Epithelial cell of prostate (primary cell): ENCODE data around the gene RRP12.
"Not testable (repeated sequence)": the region's sequence is repeated elsewhere in the genome, so short reads cannot be mapped to it uniquely, and the experiment has no call there.

Experiments
- DNase-seq: peaks from one replicate; pipeline ENCODE4 v3.0.0-alpha.2; 2011; ENCODE audit warnings: low read depth, low spot score
- H3K27ac ChIP-seq: fragments of 450-650 bp; 2 replicates; pipeline ENCODE4 v1.5.1; 2017; ENCODE audit warnings: mild to moderate bottlenecking

Gene RRP12

GRCh38 chr10:97407211-97407951 lies 6.2 kb upstream of the RRP12 start:
- peak overlapping the region; percentile 73 for H3K27ac ChIP-seq
- DNase-seq = no peak

- peak overlapping the region; percentile 73 for H3K27ac ChIP-seq
- DNase-seq = not testable (repeated sequence)
Measured at GRCh38 chr10:97406483-97406882, 5.3 kb upstream of the RRP12 start.

- DNase-seq = no peak
- H3K27ac ChIP-seq = peak overlapping the region; percentile 73
Measured at GRCh38 chr10:97406064-97406463, 4.9 kb upstream of the RRP12 start.

GRCh38 chr10:97404044-97404443 lies 2.9 kb upstream of the RRP12 start:
- no peak overlapping the region for H3K27ac ChIP-seq
- no peak for DNase-seq

- H3K27ac ChIP-seq = peak overlapping the region; percentile 73
- no peak for DNase-seq
Measured at GRCh38 chr10:97401455-97401919, 347 bp upstream of the RRP12 start.

- peak overlapping the region; percentile 73 for H3K27ac ChIP-seq
- no peak for DNase-seq
Measured at GRCh38 chr10:97399843-97400545, 1.1 kb downstream of the RRP12 start.

GRCh38 chr10:97396056-97396455 lies 5.1 kb downstream of the RRP12 start:
- DNase-seq = no peak
- H3K27ac ChIP-seq = no peak overlapping the region

GRCh38 chr10:97393034-97393573 lies 8.0 kb downstream of the RRP12 start:
- DNase-seq = no peak
- no peak overlapping the region for H3K27ac ChIP-seq

GRCh38 chr10:97390091-97390490 lies 11.0 kb downstream of the RRP12 start:
- H3K27ac ChIP-seq = no peak overlapping the region
- DNase-seq = no peak

GRCh38 chr10:97388152-97388551 lies 13.0 kb downstream of the RRP12 start:
- no peak overlapping the region for H3K27ac ChIP-seq
- DNase-seq = no peak

GRCh38 chr10:97385565-97385964 lies 15.6 kb downstream of the RRP12 start:
- no peak for DNase-seq
- no peak overlapping the region for H3K27ac ChIP-seq

GRCh38 chr10:97384641-97385040 lies 16.5 kb downstream of the RRP12 start:
- no peak overlapping the region for H3K27ac ChIP-seq
- no peak for DNase-seq

- no peak overlapping the region for H3K27ac ChIP-seq
- DNase-seq = no peak
Measured at GRCh38 chr10:97384156-97384555, 17.0 kb downstream of the RRP12 start.

- peak overlapping the region; percentile 18 for H3K27ac ChIP-seq
- DNase-seq = peak; percentile 18
Measured at GRCh38 chr10:97383159-97383558, 18.0 kb downstream of the RRP12 start.

GRCh38 chr10:97381626-97382025 lies 19.5 kb downstream of the RRP12 start:
- no peak for DNase-seq
- H3K27ac ChIP-seq = no peak overlapping the region

GRCh38 chr10:97380516-97380915 lies 20.6 kb downstream of the RRP12 start:
- no peak for DNase-seq
- no peak overlapping the region for H3K27ac ChIP-seq

GRCh38 chr10:97378933-97379921 lies 21.9 kb downstream of the RRP12 start:
- no peak for DNase-seq
- no peak overlapping the region for H3K27ac ChIP-seq

- no peak overlapping the region for H3K27ac ChIP-seq
- DNase-seq = no peak
Measured at GRCh38 chr10:97376413-97376812, 24.7 kb downstream of the RRP12 start.

- H3K27ac ChIP-seq = no peak overlapping the region
- no peak for DNase-seq
Measured at GRCh38 chr10:97373456-97373855, 27.7 kb downstream of the RRP12 start.

- no peak overlapping the region for H3K27ac ChIP-seq
- DNase-seq = no peak
Measured at GRCh38 chr10:97372233-97372875, 28.8 kb downstream of the RRP12 start.
